ENCODE data around the gene TIFAB. TPM values are rescaled to one million over a fixed set of nuclear protein-coding genes. Genes with fewer than 3 reads are reported as not detected.
A peak's percentile ranks its signal among the peaks of the same experiment; 100 is the strongest.

TIFAB gene
- total RNA-seq, 6 donors from 2014 or later, result 0.23 to 0.24 TPM; not detected in 4

- no peaks in the 10 kb centered on the region for H3K9me3 ChIP-seq
- peaks cover 0 to 4% (median 0%) of the 10 kb centered on the region in 4 donors for H3K27me3 ChIP-seq
- H3K4me1 ChIP-seq, result peaks cover 3 to 13% (median 12%) of the 10 kb centered on the region in 4 donors
- no peak overlapping the region for H3K27ac ChIP-seq
- TF ChIP-seq EP300 (IDR thresholded peaks at IDR 0.05), result no peak
- no peak for TF ChIP-seq CTCF (IDR thresholded peaks at IDR 0.05)
- no peak for TF ChIP-seq POLR2AphosphoS5 (IDR thresholded peaks at IDR 0.05)
- no peak for TF ChIP-seq POLR2A (IDR thresholded peaks at IDR 0.05)
- no peaks in the 10 kb centered on the region for H3K36me3 ChIP-seq
- no peak overlapping the region for H3K4me3 ChIP-seq
- DNase-seq, result no peak
- 64 to 72% methylated on average over 8 to 12 of the region's 12 CpGs for WGBS, 2 donors
- ATAC-seq (ENCODE audit: low FRiP score in 2 of 2), result no peak
Measured at GRCh38 chr5:135465391-135466122, 13.4 kb upstream of the TIFAB start.

- DNase-seq (peak in 1 of 2 donors; percentile 48), ATAC-seq (ENCODE audit: low FRiP score in 2 of 2) (no peak)
- Histone ChIP-seq H3K27ac (no peak overlapping the region), H3K4me1 (peaks cover 17 to 34% (median 29%) of the 10 kb centered on the region in 4 donors), H3K9me3 (no peaks in the 10 kb centered on the region), H3K4me3 (no peak overlapping the region), H3K36me3 (no peaks in the 10 kb centered on the region), H3K27me3 (peaks cover 0 to 4% (median 0%) of the 10 kb centered on the region in 4 donors)
- WGBS, 2 donors, result 0 to 16% methylated on average over 3 to 6 of the region's 6 CpGs
- TF ChIP-seq POLR2A (IDR thresholded peaks at IDR 0.05) (no peak), CTCF (IDR thresholded peaks at IDR 0.05) (peak in 4 of 6 experiments; percentile 23 to 41 (median 36))
Measured at GRCh38 chr5:135462304-135462703, 10.2 kb upstream of the TIFAB start.

GRCh38 chr5:135461481-135462151 is 9.5 kb upstream of the TIFAB start:
- TF ChIP-seq POLR2A (IDR thresholded peaks at IDR 0.05) (no peak), EP300 (IDR thresholded peaks at IDR 0.05) (no peak), POLR2AphosphoS5 (IDR thresholded peaks at IDR 0.05) (no peak), CTCF (IDR thresholded peaks at IDR 0.05) (no peak)
- DNase-seq (no peak), ATAC-seq (ENCODE audit: low FRiP score in 2 of 2) (no peak)
- 84 to 92% methylated on average over 6 to 7 of the region's 7 CpGs for WGBS, 2 donors
- H3K9me3 ChIP-seq, result no peaks in the 10 kb centered on the region
- H3K27me3 ChIP-seq, result peaks cover 0 to 4% (median 0%) of the 10 kb centered on the region in 4 donors
- H3K36me3 ChIP-seq, result no peaks in the 10 kb centered on the region
- no peak overlapping the region for H3K27ac ChIP-seq
- H3K4me1 ChIP-seq, result peaks cover 17 to 32% (median 28%) of the 10 kb centered on the region in 4 donors
- H3K4me3 ChIP-seq, result no peak overlapping the region

GRCh38 chr5:135460246-135461033 is 8.3 kb upstream of the TIFAB start:
- no peaks in the 10 kb centered on the region for H3K9me3 ChIP-seq
- no peaks in the 10 kb centered on the region for H3K36me3 ChIP-seq
- TF ChIP-seq POLR2A (IDR thresholded peaks at IDR 0.05) (no peak), EP300 (IDR thresholded peaks at IDR 0.05) (no peak), POLR2AphosphoS5 (IDR thresholded peaks at IDR 0.05) (no peak), CTCF (IDR thresholded peaks at IDR 0.05) (no peak)
- ATAC-seq (ENCODE audit: low FRiP score in 2 of 2), result no peak
- H3K4me1 ChIP-seq, result peaks cover 14 to 36% (median 26%) of the 10 kb centered on the region in 4 donors
- WGBS, 2 donors, result 66 to 76% methylated on average over 11 of the region's 11 CpGs
- H3K27ac ChIP-seq, result no peak overlapping the region
- H3K27me3 ChIP-seq, result no peaks in the 10 kb centered on the region
- DNase-seq, result no peak
- H3K4me3 ChIP-seq, result no peak overlapping the region
